ENCODE results near the gene FYN. TPM values are rescaled to one million over a fixed set of nuclear protein-coding genes. Genes with fewer than 3 reads are reported as not detected.

The FYN gene
- polyA plus RNA-seq, 1 experiment, result 55.1 TPM

GRCh38 chr6:111753573-111753972, 119.7 kb downstream of the FYN start:
- Histone ChIP-seq H3K27me3 (ENCODE audit: control insufficient read depth, insufficient read depth, low read length) (no peaks in the 10 kb centered on the region), H3K4me3 (ENCODE audit: low read depth, low read length) (no peak overlapping the region), H3K36me3 (ENCODE audit: control insufficient read depth, insufficient read depth, low read length) (no peaks in the 10 kb centered on the region)
- DNase-seq (ENCODE audit: low read depth), result no peak
- CTCF ChIA-PET, result interaction anchor here (0.7 kb wide), 1 partner anchor 33 kb away, joined by 3 read pairs; no protein-coding TSS in a partner anchor
- POLR2A ChIA-PET, result no interaction called here
- no peak for TF ChIP-seq CTCF (IDR thresholded peaks at IDR 0.05; ENCODE audit: insufficient read depth, low read depth, low read length)

GRCh38 chr6:111752476-111752875, 120.8 kb downstream of the FYN start:
- H3K36me3 ChIP-seq (ENCODE audit: control insufficient read depth, insufficient read depth, low read length), result no peaks in the 10 kb centered on the region
- DNase-seq (ENCODE audit: low read depth), result no peak
- H3K27me3 ChIP-seq (ENCODE audit: control insufficient read depth, insufficient read depth, low read length), result no peaks in the 10 kb centered on the region
- POLR2A ChIA-PET, result no interaction called here
- H3K4me3 ChIP-seq (ENCODE audit: low read depth, low read length), result no peak overlapping the region
- TF ChIP-seq CTCF (IDR thresholded peaks at IDR 0.05; ENCODE audit: insufficient read depth, low read depth, low read length), result no peak
- CTCF ChIA-PET, result interaction anchor here (1.6 kb wide), 1 partner anchor 9 kb away, joined by 7 read pairs; no protein-coding TSS in a partner anchor

GRCh38 chr6:111750753-111751673, 122.2 kb downstream of the FYN start:
- ChIA-PET CTCF (no interaction called here), POLR2A (no interaction called here)
- Histone ChIP-seq H3K36me3 (ENCODE audit: control insufficient read depth, insufficient read depth, low read length) (no peaks in the 10 kb centered on the region), H3K27me3 (ENCODE audit: control insufficient read depth, insufficient read depth, low read length) (no peaks in the 10 kb centered on the region), H3K4me3 (ENCODE audit: low read depth, low read length) (no peak overlapping the region)
- no peak for TF ChIP-seq CTCF (IDR thresholded peaks at IDR 0.05; ENCODE audit: insufficient read depth, low read depth, low read length)
- DNase-seq (ENCODE audit: low read depth), result no peak

GRCh38 chr6:111750153-111750552, 123.1 kb downstream of the FYN start:
- Histone ChIP-seq H3K4me3 (ENCODE audit: low read depth, low read length) (no peak overlapping the region), H3K36me3 (ENCODE audit: control insufficient read depth, insufficient read depth, low read length) (no peaks in the 10 kb centered on the region), H3K27me3 (ENCODE audit: control insufficient read depth, insufficient read depth, low read length) (no peaks in the 10 kb centered on the region)
- no peak for TF ChIP-seq CTCF (IDR thresholded peaks at IDR 0.05; ENCODE audit: insufficient read depth, low read depth, low read length)
- no peak for DNase-seq (ENCODE audit: low read depth)
- CTCF ChIA-PET, result interaction anchor here (0.6 kb wide), 1 partner anchor 34 kb away, joined by 3 read pairs; no protein-coding TSS in a partner anchor
- POLR2A ChIA-PET, result no interaction called here

- Histone ChIP-seq H3K4me3 (ENCODE audit: low read depth, low read length) (no peak overlapping the region), H3K27me3 (ENCODE audit: control insufficient read depth, insufficient read depth, low read length) (no peaks in the 10 kb centered on the region), H3K36me3 (ENCODE audit: control insufficient read depth, insufficient read depth, low read length) (no peaks in the 10 kb centered on the region)
- CTCF ChIA-PET, result interaction anchor here (1.3 kb wide), 1 partner anchor 13 kb away, joined by 3 read pairs; no protein-coding TSS in a partner anchor
- TF ChIP-seq CTCF (IDR thresholded peaks at IDR 0.05; ENCODE audit: insufficient read depth, low read depth, low read length), result no peak
- POLR2A ChIA-PET, result no interaction called here
- no peak for DNase-seq (ENCODE audit: low read depth)
Observed at GRCh38 chr6:111748231-111748647, 125.0 kb downstream of the FYN start.

Measured in BJ (cell line).